HepG2 (cell line): ENCODE data around the gene AGAP3. TPM values are rescaled to one million over a fixed set of nuclear protein-coding genes. Genes with fewer than 3 reads are reported as not detected.

Experiments
- ATAC-seq: fragments of 200-7000 bp; cut with Tn5 transposase; 3 replicates; pipeline ENCODE4 v1.9.1; 2020; ENCODE audit warnings: mild to moderate bottlenecking, moderate library complexity
- BruUV-seq: library from RNA; stranded (reverse); fragments of 400-500 nt; replicated peaks from 2 replicates; lab custom pipeline; 2021; lab: Mats Ljungman, UMichigan
- CTCF ChIA-PET: fragments of 300-600 bp; formaldehyde crosslinking; extraction: SDS; loops from one replicate; lab custom pipeline; 2021; ENCODE audit warnings: low total read pairs, inconsistent platforms, low intra/inter-chr PET ratio; lab: Yijun Ruan, JAX
- POLR2A ChIA-PET: fragments of 350-600 bp; sonication (Branson Sonifier 250); formaldehyde crosslinking; loops from one replicate; lab custom pipeline; 2020; ENCODE audit warnings: antibody characterized with exemption, inconsistent platforms; lab: Yijun Ruan, JAX
- DNase-seq: peaks from one replicate; pipeline ENCODE4 v3.0.0-alpha.2; 2015; ENCODE audit warnings: low spot score
- FAIRE-seq: peaks from 3 replicates; lab custom pipeline; 2011; peaks lifted over from hg19 to GRCh38; lab: Jason Lieb, UNC
- H2AFZ ChIP-seq: one replicate; pipeline ENCODE4 v1.6.1; 2011; ENCODE audit warnings: low read length, inconsistent platforms
- H3K27ac ChIP-seq: fragments of 300-600 bp; 3 replicates; pipeline ENCODE4 v1.8.0; 2011; ENCODE audit warnings: mixed run types, mild to moderate bottlenecking, mixed read lengths, low read length, inconsistent platforms; ENCODE audit not compliant: insufficient read depth; ENCODE audit errors: extremely low read length
- H3K27me3 ChIP-seq, 2 experiments: fragments of 200-600 bp in 1 of 2; 2 replicates in 1 of 2; 3 replicates in 1 of 2; pipeline versions ENCODE4 v1.6.0 to v1.8.0; 2011; ENCODE audit warnings: low read length in 2 of 2, mild to moderate bottlenecking in 2 of 2, moderate library complexity in 2 of 2, inconsistent platforms in 1 of 2; ENCODE audit not compliant: insufficient read depth in 2 of 2, control insufficient read depth in 1 of 2
- H3K36me3 ChIP-seq, 2 experiments: fragments of 200-600 bp in 1 of 2; replicated peaks in 1 of 2; 2 replicates in 1 of 2; 3 replicates in 1 of 2; pipeline versions ENCODE4 v1.5.1 to v1.8.0; 2011; ENCODE audit warnings: low read length in 2 of 2, inconsistent platforms in 1 of 2; ENCODE audit not compliant: insufficient read depth in 2 of 2, control insufficient read depth in 1 of 2
- H3K4me1 ChIP-seq: 2 replicates; pipeline ENCODE4 v1.5.1; 2012; ENCODE audit warnings: low read length, inconsistent platforms; ENCODE audit not compliant: insufficient read depth
- H3K4me2 ChIP-seq: 2 replicates; pipeline ENCODE4 v1.6.0; 2011; ENCODE audit warnings: low read depth, low read length, inconsistent platforms
- H3K4me3 ChIP-seq, 3 experiments: fragments of 200-600 bp in 1 of 3; sonication (generic), shearing (Covaris generic) in 1 of 3; replicated peaks in 1 of 3; 2 replicates each; pipeline ENCODE4 v1.5.1; 2011 to 2016; ENCODE audit warnings: low read length in 3 of 3, inconsistent platforms in 2 of 3, low read depth in 2 of 3, mild to moderate bottlenecking in 2 of 3, control low read depth in 1 of 3, mixed read lengths in 1 of 3; ENCODE audit not compliant: insufficient read depth in 1 of 3
- H3K79me2 ChIP-seq: one replicate; pipeline ENCODE4 v1.6.1; 2011; ENCODE audit warnings: low read length, inconsistent platforms; ENCODE audit not compliant: insufficient read depth
- H3K9ac ChIP-seq: 2 replicates; pipeline ENCODE4 v1.6.0; 2011; ENCODE audit warnings: mild to moderate bottlenecking, low read depth, low read length, inconsistent platforms; ENCODE audit not compliant: insufficient read depth
- H3K9me3 ChIP-seq: 2 replicates; pipeline ENCODE4 v1.5.1; 2012; ENCODE audit warnings: mild to moderate bottlenecking, low read length
- H4K20me1 ChIP-seq: 2 replicates; pipeline ENCODE4 v1.6.0; 2011; ENCODE audit warnings: inconsistent platforms, mild to moderate bottlenecking, low read length, moderate library complexity; ENCODE audit not compliant: insufficient read depth
- CENPBD1 ChIP-seq: sonication (generic); formaldehyde crosslinking; IDR thresholded peaks from 2 replicates; pipeline ENCODE4 v1.8.0; 2022; ENCODE audit warnings: missing genetic modification reagents, low read depth, mild to moderate bottlenecking, borderline replicate concordance
- CREBL2 ChIP-seq: sonication (generic); formaldehyde crosslinking; IDR thresholded peaks from 2 replicates; pipeline ENCODE4 v1.8.1; 2023; ENCODE audit warnings: missing genetic modification reagents, mild to moderate bottlenecking, borderline replicate concordance
- DNMT3B ChIP-seq: conservative IDR thresholded peaks from 2 replicates; pipeline ENCODE4 v1.6.1; 2016; ENCODE audit warnings: missing biosample characterization, control low read depth
- MIXL1 ChIP-seq: IDR thresholded peaks from 2 replicates; pipeline ENCODE4 v1.6.1; 2016
- NR2F2 ChIP-seq: IDR thresholded peaks from 2 replicates; pipeline ENCODE4 v1.6.1; 2012; ENCODE audit warnings: low read depth, inconsistent platforms, borderline replicate concordance
- PLRG1 ChIP-seq: fragments of 450-650 bp; conservative IDR thresholded peaks from 2 replicates; pipeline ENCODE4 v1.6.1; 2016
- PPARG ChIP-seq: conservative IDR thresholded peaks from 2 replicates; pipeline ENCODE4 v1.6.1; 2016; ENCODE audit warnings: missing biosample characterization, missing genetic modification reagents
- ZNF224 ChIP-seq: sonication (generic); formaldehyde crosslinking; IDR thresholded peaks from 2 replicates; pipeline ENCODE4 v1.5.0; 2020; ENCODE audit warnings: mild to moderate bottlenecking, missing genetic modification reagents
- ZNF230 ChIP-seq: sonication (generic); formaldehyde crosslinking; IDR thresholded peaks from 2 replicates; pipeline ENCODE4 v1.4.0; 2020; ENCODE audit warnings: mild to moderate bottlenecking, missing genetic modification reagents
- ZNF34 ChIP-seq: sonication (generic); formaldehyde crosslinking; IDR thresholded peaks from 2 replicates; pipeline ENCODE4 v1.4.0; 2020; ENCODE audit warnings: mild to moderate bottlenecking, missing genetic modification reagents, borderline replicate concordance
- ZNF770 ChIP-seq: sonication (generic); formaldehyde crosslinking; IDR thresholded peaks from 2 replicates; pipeline ENCODE4 v1.5.0; 2020; ENCODE audit warnings: mild to moderate bottlenecking, missing genetic modification reagents
- WGBS: methylation state at CpG from one replicate; pipeline ENCODE4 v1.1.6; 2017; ENCODE audit warnings: low lambda C conversion rate; 5-methylcytosine and 5-hydroxymethylcytosine counted together
- in situ Hi-C: cut with HindIII; loops from 2 replicates; pipeline ENCODE4 v1.10.0; 2017; ENCODE audit warnings: low pct_unique_long_range_greater_than_20kb; ENCODE audit not compliant: extremely low pct_ligation_motif_present
- intact Hi-C: fragments of 100-400 bp; cut with micrococcal nuclease; formaldehyde crosslinking; loops from one replicate; pipeline ENCODE4 v1.10.0; 2022; ENCODE audit not compliant: unreplicated experiment
- polyA plus RNA-seq, 8 experiments: library from polyadenylated mRNA; depleted of rRNA in 3 of 8; stranded (reverse) in 7 of 8; unstranded in 1 of 8; fragments of >200 nt; fragmentation: Illumina TruSeq in 4 of 8; extraction: Trizol in 4 of 8; gene quantifications; 2 replicates each; pipeline versions ENCODE4 v1.2.1 to v1.2.3, GENCODE V29; 2011 to 2016; ENCODE audit warnings: low read depth in 4 of 8, missing spikeins in 1 of 8, mixed read lengths in 1 of 8; ENCODE audit not compliant: insufficient read depth in 1 of 8
- total RNA-seq, 5 experiments: library from RNA; depleted of rRNA; stranded (reverse); fragments of >200 nt; fragmentation: Illumina TruSeq; extraction: Trizol; gene quantifications; 2 replicates each; pipeline ENCODE4 v1.2.3, GENCODE V29; 2016; ENCODE audit warnings: low read depth in 1 of 5

AGAP3 gene
- total and polyA plus RNA-seq, 2 of the 13 experiments (the other 11 are each of a cell fraction or from before 2014, with no cell fraction given): 31.3 to 61.4 TPM

GRCh38 chr7:151068069-151068773, 18.1 kb upstream of the AGAP3 start (continued):
- TF ChIP-seq ZNF34 (CRISPR knock-in tag) (no peak), CREBL2 (CRISPR knock-in tag) (no peak), ZNF224 (CRISPR knock-in tag) (no peak), ZNF770 (no peak), MIXL1 (no peak), PLRG1 (no peak), PPARG (CRISPR knock-in tag) (no peak), DNMT3B (no peak), ZNF230 (CRISPR knock-in tag) (no peak)

- H3K4me3 ChIP-seq: no peak overlapping the region
- 98% methylated on average over 7 of the region's 17 CpGs for WGBS
- DNase-seq: no peak
- peaks cover 24 to 80% of the 10 kb centered on the region in 2 experiments for H3K36me3 ChIP-seq
- no peaks in the 10 kb centered on the region for H3K79me2 ChIP-seq
- no peak overlapping the region for H3K27ac ChIP-seq
- no peak for ATAC-seq
- H3K27me3 ChIP-seq: no peaks in the 10 kb centered on the region
- H3K9ac ChIP-seq: no peak overlapping the region
- ChIA-PET POLR2A (interaction anchor here (2.2 kb wide), 1 partner anchor 11 kb away, joined by 7 read pairs; the partner anchor contains the start of gene FASTK), CTCF (no interaction called here)
- no peak overlapping the region for H2AFZ ChIP-seq
- peaks cover 6% of the 10 kb centered on the region; the same call in 1 of the 2 replicates for H3K4me1 ChIP-seq
- intact Hi-C loops: no loop called here
- no peak overlapping the region for H3K4me2 ChIP-seq
- in situ Hi-C loops: no loop called here
- no peak for FAIRE-seq
- TF ChIP-seq CENPBD1 (CRISPR knock-in tag) (no peak), NR2F2 (no peak)
- no peaks in the 10 kb centered on the region for H3K9me3 ChIP-seq
- H4K20me1 ChIP-seq: no peaks in the 10 kb centered on the region
- no TSS peak for BruUV-seq
Observed at GRCh38 chr7:151069841-151070573, 16.3 kb upstream of the AGAP3 start.
